ENCODE results near the gene POLR1A. TPM values are rescaled to one million over a fixed set of nuclear protein-coding genes. Genes with fewer than 3 reads are reported as not detected.

Gene POLR1A
- total and polyA plus RNA-seq, 2 donors (not counting 1 experiment from before 2014, with no cell fraction given): 3.4 to 36.8 TPM

- 38% methylated on average over 10 of the region's 12 CpGs for WGBS (ENCODE audit: insufficient coverage)
- peak overlapping the region; percentile 69 for H3K4me3 Mint-ChIP-seq
- H3K27me3 Mint-ChIP-seq: no peaks in the 10 kb centered on the region
- no peak for TF ChIP-seq EZH2 (IDR thresholded peaks at IDR 0.05; ENCODE audit: borderline replicate concordance, insufficient read depth, low read depth, low read length, poor library complexity, severe bottlenecking)
- TF ChIP-seq, protein P1, sequence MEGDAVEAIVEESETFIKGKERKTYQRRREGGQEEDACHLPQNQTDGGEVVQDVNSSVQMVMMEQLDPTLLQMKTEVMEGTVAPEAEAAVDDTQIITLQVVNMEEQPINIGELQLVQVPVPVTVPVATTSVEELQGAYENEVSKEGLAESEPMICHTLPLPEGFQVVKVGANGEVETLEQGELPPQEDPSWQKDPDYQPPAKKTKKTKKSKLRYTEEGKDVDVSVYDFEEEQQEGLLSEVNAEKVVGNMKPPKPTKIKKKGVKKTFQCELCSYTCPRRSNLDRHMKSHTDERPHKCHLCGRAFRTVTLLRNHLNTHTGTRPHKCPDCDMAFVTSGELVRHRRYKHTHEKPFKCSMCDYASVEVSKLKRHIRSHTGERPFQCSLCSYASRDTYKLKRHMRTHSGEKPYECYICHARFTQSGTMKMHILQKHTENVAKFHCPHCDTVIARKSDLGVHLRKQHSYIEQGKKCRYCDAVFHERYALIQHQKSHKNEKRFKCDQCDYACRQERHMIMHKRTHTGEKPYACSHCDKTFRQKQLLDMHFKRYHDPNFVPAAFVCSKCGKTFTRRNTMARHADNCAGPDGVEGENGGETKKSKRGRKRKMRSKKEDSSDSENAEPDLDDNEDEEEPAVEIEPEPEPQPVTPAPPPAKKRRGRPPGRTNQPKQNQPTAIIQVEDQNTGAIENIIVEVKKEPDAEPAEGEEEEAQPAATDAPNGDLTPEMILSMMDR (IDR thresholded peaks at IDR 0.05): no peak
- no peak overlapping the region for H3K4me3 ChIP-seq (ENCODE audit: control extremely low read depth in 1 of 5, extremely low read depth in 1 of 5, insufficient read depth in 1 of 5, low read depth in 2 of 5, low read length in 4 of 5)
- no peaks in the 10 kb centered on the region for H3K79me2 ChIP-seq (ENCODE audit: control insufficient read depth, insufficient read depth, low read length)
- ChIA-PET CTCF (interaction anchor here (1.1 to 9.6 kb wide), 6 partner anchors 40 to 211 kb away, joined by 3 to 171 read pairs (median 60); partner anchors contain the start of gene ST3GAL5), POLR2A (interaction anchor here (0.7 to 3.9 kb wide), 4 partner anchors 33 to 67 kb away, joined by 3 to 17 read pairs (median 7); partner anchors contain the start of genes POLR1A and PTCD3)
- DNase-seq (peak; percentile 71), ATAC-seq (ENCODE audit: low read depth) (peak; percentile 3)
- H3K27me3 ChIP-seq (replicated peaks in 1 of 4; ENCODE audit: control extremely low read depth in 1 of 4, control insufficient read depth in 3 of 4, insufficient read depth in 4 of 4, low read length in 3 of 4): no peaks in the 10 kb centered on the region
- no peaks in the 10 kb centered on the region for H4K20me1 ChIP-seq (ENCODE audit: control insufficient read depth, insufficient read depth, low read length, poor library complexity, severe bottlenecking)
- H3K4me1 ChIP-seq (ENCODE audit: control insufficient read depth in 2 of 2, insufficient read depth in 2 of 2, low read length in 2 of 2): peaks cover 54 to 63% of the 10 kb centered on the region in 2 donors
- H3K36me3 ChIP-seq (replicated peaks in 1 of 2; ENCODE audit: control extremely low read depth in 1 of 2, control insufficient read depth in 1 of 2, extremely low read depth in 1 of 2, insufficient read depth in 2 of 2, low read length in 1 of 2): peaks cover 0 to 34% of the 10 kb centered on the region in 2 experiments
- H3K27ac ChIP-seq (ENCODE audit: low read length in 2 of 2): peak overlapping the region; percentile 98 to 99
- H2AFZ ChIP-seq (ENCODE audit: insufficient read depth, low read depth, low read length, poor library complexity, severe bottlenecking): peak overlapping the region; percentile 70
- peaks cover 66% of the 10 kb centered on the region for H3K4me1 Mint-ChIP-seq
- no peak overlapping the region for H3K9ac ChIP-seq (ENCODE audit: low read length)
- no peaks in the 10 kb centered on the region for H3K9me3 Mint-ChIP-seq (ENCODE audit: insufficient read depth)
- peak overlapping the region; percentile 100 for H3K27ac Mint-ChIP-seq
- intact Hi-C loops (cut with micrococcal nuclease): loop anchor here (10.0 kb wide), 1 partner anchor 64 kb away; no protein-coding TSS in a partner anchor
- H3K9me3 ChIP-seq (ENCODE audit: control extremely low read depth in 1 of 3, control insufficient read depth in 2 of 3, insufficient read depth in 1 of 3, low read length in 2 of 3): no peaks in the 10 kb centered on the region
- peak overlapping the region; percentile 83 for H3K4me2 ChIP-seq (replicated peaks; ENCODE audit: low read depth, low read length, poor library complexity, severe bottlenecking)
Measured at GRCh38 chr2:86038291-86039081, 67.2 kb downstream of the POLR1A start.
